H9 (cell line): ENCODE data around the gene ZNF423. TPM values are rescaled to one million over a fixed set of nuclear protein-coding genes. Genes with fewer than 3 reads are reported as not detected.

ENCODE experiments used
- DNase-seq: peaks from one replicate; pipeline ENCODE4 v3.0.0-alpha.2; 2017
- H2AFZ ChIP-seq: one replicate; pipeline ENCODE4 v1.6.1; 2013; ENCODE audit warnings: mild to moderate bottlenecking, low read length, control low read depth, moderate library complexity
- H2AK5ac ChIP-seq: 2 replicates; pipeline ENCODE4 v1.6.1; 2013; ENCODE audit warnings: low read length, control low read depth, mixed read lengths; ENCODE audit not compliant: insufficient read length
- H2BK120ac ChIP-seq: one replicate; pipeline ENCODE4 v1.6.1; 2013; ENCODE audit warnings: low read depth, mild to moderate bottlenecking, low read length, control low read depth, inconsistent platforms; ENCODE audit not compliant: poor library complexity, severe bottlenecking
- H2BK12ac ChIP-seq: 2 replicates; pipeline ENCODE4 v1.6.1; 2013; ENCODE audit warnings: low read length, control low read depth, mixed read lengths, low read depth; ENCODE audit not compliant: insufficient read length
- H2BK15ac ChIP-seq: 2 replicates; pipeline ENCODE4 v1.6.1; 2013; ENCODE audit warnings: low read depth, low read length, control low read depth
- H2BK20ac ChIP-seq: one replicate; pipeline ENCODE4 v1.6.1; 2013; ENCODE audit warnings: low read depth, mild to moderate bottlenecking, low read length, control low read depth, inconsistent platforms; ENCODE audit not compliant: poor library complexity, severe bottlenecking
- H2BK5ac ChIP-seq: 2 replicates; pipeline ENCODE4 v1.6.1; 2013; ENCODE audit warnings: low read length, control low read depth, mixed read lengths; ENCODE audit not compliant: insufficient read length
- H3K14ac ChIP-seq: 2 replicates; pipeline ENCODE4 v1.6.1; 2013; ENCODE audit warnings: low read length, control low read depth; ENCODE audit not compliant: insufficient read depth
- H3K18ac ChIP-seq: 2 replicates; pipeline ENCODE4 v1.6.1; 2013; ENCODE audit warnings: low read depth, mild to moderate bottlenecking, mixed read lengths, low read length, control low read depth; ENCODE audit not compliant: insufficient read length
- H3K23ac ChIP-seq: 2 replicates; pipeline ENCODE4 v1.6.1; 2013; ENCODE audit warnings: low read length, control low read depth, mixed read lengths, low read depth; ENCODE audit not compliant: insufficient read length
- H3K23me2 ChIP-seq: 2 replicates; pipeline ENCODE4 v1.6.1; 2013; ENCODE audit warnings: low read depth, mild to moderate bottlenecking, mixed read lengths, low read length, control low read depth; ENCODE audit not compliant: insufficient read length, poor library complexity, severe bottlenecking
- H3K27ac ChIP-seq: 2 replicates; pipeline ENCODE4 v1.5.1; 2013; ENCODE audit warnings: low read length, control low read depth, mixed read lengths, low read depth; ENCODE audit not compliant: insufficient read length
- H3K27me3 ChIP-seq: 2 replicates; pipeline ENCODE4 v1.6.1; 2013; ENCODE audit warnings: low read length, control low read depth, inconsistent platforms; ENCODE audit not compliant: insufficient read depth
- H3K4ac ChIP-seq: 2 replicates; pipeline ENCODE4 v1.6.1; 2013; ENCODE audit warnings: low read depth, mild to moderate bottlenecking, control low read depth, inconsistent platforms, low read length, moderate library complexity
- H3K4me1 ChIP-seq: 2 replicates; pipeline ENCODE4 v1.6.1; 2013; ENCODE audit warnings: low read length, control low read depth, inconsistent platforms; ENCODE audit not compliant: insufficient read depth
- H3K4me2 ChIP-seq: 2 replicates; pipeline ENCODE4 v1.6.1; 2013; ENCODE audit warnings: low read length, control low read depth, mixed read lengths; ENCODE audit not compliant: insufficient read length, insufficient read depth
- H3K56ac ChIP-seq: 2 replicates; pipeline ENCODE4 v1.6.1; 2013; ENCODE audit warnings: low read depth, mild to moderate bottlenecking, mixed read lengths, low read length, control low read depth; ENCODE audit not compliant: insufficient read length
- H3K79me1 ChIP-seq: 2 replicates; pipeline ENCODE4 v1.6.1; 2013; ENCODE audit warnings: low read depth, mild to moderate bottlenecking, moderate library complexity, low read length, control low read depth, inconsistent platforms; ENCODE audit not compliant: insufficient read depth, poor library complexity, severe bottlenecking
- H3K79me2 ChIP-seq: 2 replicates; pipeline ENCODE4 v1.6.1; 2013; ENCODE audit warnings: low read length, control low read depth, inconsistent platforms; ENCODE audit not compliant: insufficient read depth
- H3K9ac ChIP-seq: 2 replicates; pipeline ENCODE4 v1.6.1; 2013; ENCODE audit warnings: low read length, control low read depth, mixed read lengths; ENCODE audit not compliant: insufficient read length; ENCODE audit errors: extremely low read depth
- H3K9me3 ChIP-seq: one replicate; pipeline ENCODE4 v1.6.1; 2013; ENCODE audit warnings: low read depth, low read length, inconsistent platforms; ENCODE audit not compliant: control insufficient read depth
- H3T11ph ChIP-seq: one replicate; pipeline ENCODE4 v1.6.1; 2013; ENCODE audit warnings: mild to moderate bottlenecking, low read length, control low read depth, inconsistent platforms
- H4K20me1 ChIP-seq: one replicate; pipeline ENCODE4 v1.6.1; 2013; ENCODE audit not compliant: control insufficient read depth, insufficient read length, insufficient read depth
- H4K5ac ChIP-seq: 2 replicates; pipeline ENCODE4 v1.6.1; 2013; ENCODE audit warnings: low read depth, mild to moderate bottlenecking, mixed read lengths, low read length, control low read depth; ENCODE audit not compliant: insufficient read length
- H4K8ac ChIP-seq: replicated peaks from 2 replicates; pipeline ENCODE4 v1.6.1; 2013; ENCODE audit warnings: low read length, control low read depth, mixed read lengths, low read depth; ENCODE audit not compliant: insufficient read length
- H4K91ac ChIP-seq: 2 replicates; pipeline ENCODE4 v1.6.1; 2013; ENCODE audit warnings: low read depth, mild to moderate bottlenecking, moderate library complexity, mixed read lengths, low read length, control low read depth; ENCODE audit not compliant: insufficient read length
- H3K27ac Mint-ChIP-seq, 3 experiments: 2 replicates in 2 of 3; 3 replicates in 1 of 3; pipeline ENCODE4 v1.8.0; 2020 to 2021; ENCODE audit warnings: mixed read lengths in 3 of 3, mild to moderate bottlenecking in 1 of 3, moderate library complexity in 1 of 3
- H3K27me3 Mint-ChIP-seq: 2 replicates; pipeline ENCODE4 v1.8.0; 2021; ENCODE audit warnings: low read depth, mild to moderate bottlenecking, moderate library complexity, mixed read lengths
- H3K36me3 Mint-ChIP-seq, 3 experiments: 2 replicates in 2 of 3; 3 replicates in 1 of 3; pipeline ENCODE4 v1.8.0; 2020 to 2021; ENCODE audit warnings: low read depth in 3 of 3, mixed read lengths in 3 of 3; ENCODE audit not compliant: insufficient read depth in 1 of 3
- H3K4me1 Mint-ChIP-seq, 2 experiments: 2 replicates each; pipeline ENCODE4 v1.8.0; 2020; ENCODE audit warnings: mixed read lengths in 2 of 2
- H3K4me3 Mint-ChIP-seq, 2 experiments: 2 replicates in 1 of 2; 3 replicates in 1 of 2; pipeline ENCODE4 v1.8.0; 2020 to 2021; ENCODE audit warnings: mild to moderate bottlenecking in 2 of 2, mixed read lengths in 2 of 2, moderate library complexity in 1 of 2
- H3K9me3 Mint-ChIP-seq, 2 experiments: 2 replicates in 1 of 2; 3 replicates in 1 of 2; pipeline ENCODE4 v1.8.0; 2020; ENCODE audit warnings: mild to moderate bottlenecking in 2 of 2, mixed read lengths in 2 of 2, moderate library complexity in 1 of 2
- CTCF ChIP-seq: fragments of 200-600 bp; sonication (generic); conservative IDR thresholded peaks from 3 replicates; pipeline ENCODE4 v1.8.0; 2021; ENCODE audit warnings: antibody characterized with exemption, mild to moderate bottlenecking
- WGBS: extraction: QIAGEN DNeasy Blood & Tissue Kit; methylation state at CpG from one replicate; pipeline ENCODE4 v1.1.7; 2013; ENCODE audit warnings: missing lambda C conversion rate, low lambda C conversion rate, mixed read lengths; ENCODE audit not compliant: insufficient read length; ENCODE audit errors: extremely low coverage; 5-methylcytosine and 5-hydroxymethylcytosine counted together
- total RNA-seq: library from RNA; stranded (reverse); gene quantifications from 2 replicates; pipeline ENCODE4 v1.2.1, GENCODE V29; 2021

ZNF423 gene
- total RNA-seq, 1 experiment from 2014 or later: 51.5 TPM

- Histone ChIP-seq H2AFZ (no peak overlapping the region), H3K18ac (no peak overlapping the region), H3K23ac (no peak overlapping the region), H4K20me1 (no peaks in the 10 kb centered on the region), H2BK15ac (no peak overlapping the region), H2BK5ac (no peak overlapping the region), H3T11ph (no peak overlapping the region), H2BK120ac (no peak overlapping the region), H3K4me2 (no peak overlapping the region), H3K27me3 (no peaks in the 10 kb centered on the region), H4K5ac (no peak overlapping the region), H3K79me2 (no peaks in the 10 kb centered on the region), H3K14ac (no peak overlapping the region), H2BK20ac (no peak overlapping the region), H3K56ac (no peak overlapping the region), H3K9me3 (no peaks in the 10 kb centered on the region), H3K23me2 (no peaks in the 10 kb centered on the region), H4K8ac (no peak overlapping the region), H3K79me1 (no peaks in the 10 kb centered on the region), H2BK12ac (no peak overlapping the region), H4K91ac (no peak overlapping the region), H2AK5ac (no peak overlapping the region), H3K9ac (no peak overlapping the region), H3K27ac (no peak overlapping the region), H3K4me1 (peaks cover 11% of the 10 kb centered on the region; the same call in 1 of the 2 replicates), H3K4ac (no peak overlapping the region)
- Mint-ChIP-seq H3K36me3 (peaks cover 27 to 38% (median 29%) of the 10 kb centered on the region in 3 experiments), H3K27me3 (no peaks in the 10 kb centered on the region), H3K9me3 (no peaks in the 10 kb centered on the region; a peak in 1 of 5 replicates), H3K27ac (no peak overlapping the region), H3K4me1 (peaks cover 32 to 37% of the 10 kb centered on the region in 2 experiments), H3K4me3 (no peak overlapping the region)
- no peak for DNase-seq
- TF ChIP-seq CTCF: no peak
- WGBS: no CpG with 5 or more reads among the region's 14 CpGs
Measured at GRCh38 chr16:49636608-49637007, 219.3 kb downstream of the ZNF423 start.
